Measurements from ENCODE around the gene MGAT5.

MGAT5 gene

GRCh38 chr2:134457765-134458472, 204.0 kb downstream of the MGAT5 start (continued):
- TF ChIP-seq INSM2 (tag by site-specific recombination; IDR thresholded peaks at IDR 0.05) (no peak), REPIN1 (tag by site-specific recombination; IDR thresholded peaks at IDR 0.05; ENCODE audit: low read depth) (no peak), FEZF1 (tag by site-specific recombination; IDR thresholded peaks at IDR 0.05) (no peak)

GRCh38 chr2:134458473-134458853, 204.6 kb downstream of the MGAT5 start:
- H3K27ac ChIP-seq (ENCODE audit: extremely low read depth, low read depth, low read length) = no peak overlapping the region
- H3K36me3 ChIP-seq (ENCODE audit: control insufficient read depth in 2 of 2, insufficient read depth in 1 of 2, low read length in 2 of 2) = peaks cover 0 to 25% of the 10 kb centered on the region in 2 experiments; a peak in 1 of 3 replicates
- no peak overlapping the region for H3K4me3 ChIP-seq (ENCODE audit: low read depth, low read length)
- ChIA-PET CTCF (interaction anchor here (0.6 kb wide), 2 partner anchors 430 to 441 kb away, joined by 3 read pairs; no protein-coding TSS in a partner anchor), POLR2A (no interaction called here)
- H3K9me3 ChIP-seq (ENCODE audit: control insufficient read depth, insufficient read depth, low read depth, low read length) = no peaks in the 10 kb centered on the region
- H3K4me1 ChIP-seq (ENCODE audit: control insufficient read depth, insufficient read depth, low read length) = no peaks in the 10 kb centered on the region
- TF ChIP-seq ZNF837 (tag by site-specific recombination; IDR thresholded peaks at IDR 0.05) = no peak
- no peak for TF ChIP-seq ZBTB7A (tag by site-specific recombination; IDR thresholded peaks at IDR 0.05; ENCODE audit: low read depth)
- TF ChIP-seq HOXC10 (CRISPR knock-in tag; IDR thresholded peaks at IDR 0.05) = no peak
- TF ChIP-seq ZBTB11 (tag by site-specific recombination; conservative IDR thresholded peaks at IDR 0.05; ENCODE audit: low read depth) = no peak
- TF ChIP-seq ZNF624 (tag by site-specific recombination; IDR thresholded peaks at IDR 0.05) = no peak
- no peak for TF ChIP-seq ZNF404 (tag by site-specific recombination; IDR thresholded peaks at IDR 0.05)
- no peak for TF ChIP-seq ZNF19 (tag by site-specific recombination; IDR thresholded peaks at IDR 0.05; ENCODE audit: low read depth)
- no peak for TF ChIP-seq ATF2 (tag by site-specific recombination; IDR thresholded peaks at IDR 0.05; ENCODE audit: low read depth)
- TF ChIP-seq YY2 (tag by site-specific recombination; IDR thresholded peaks at IDR 0.05) = no peak
- no peak for TF ChIP-seq INSM2 (tag by site-specific recombination; IDR thresholded peaks at IDR 0.05)
- no peak for TF ChIP-seq ZNF518A (tag by site-specific recombination; conservative IDR thresholded peaks at IDR 0.05; ENCODE audit: low read depth)
- no peak for TF ChIP-seq ZNF792 (tag by site-specific recombination; IDR thresholded peaks at IDR 0.05)
- no peak for TF ChIP-seq OSR2 (tag by site-specific recombination; IDR thresholded peaks at IDR 0.05)
- TF ChIP-seq IKZF3 (tag by site-specific recombination; IDR thresholded peaks at IDR 0.05) = no peak
- no peak for TF ChIP-seq ZNF366 (tag by site-specific recombination; conservative IDR thresholded peaks at IDR 0.05)
- no peak for TF ChIP-seq ZNF791 (tag by site-specific recombination; IDR thresholded peaks at IDR 0.05)
- TF ChIP-seq SALL2 (tag by site-specific recombination; IDR thresholded peaks at IDR 0.05; ENCODE audit: borderline replicate concordance) = no peak
- TF ChIP-seq ZNF211 (tag by site-specific recombination; IDR thresholded peaks at IDR 0.05; ENCODE audit: low read depth) = no peak
